Right ventricle myocardium inferior (tissue), 1 donor: ENCODE measurements around the gene RGS16. TPM values are rescaled to one million over a fixed set of nuclear protein-coding genes. Genes with fewer than 3 reads are reported as not detected.

Experiments
- ATAC-seq: fragments of 200-7000 bp; cut with Tn5 transposase; one replicate; pipeline ENCODE4 v1.9.1; 2020; ENCODE audit warnings: mild to moderate bottlenecking, moderate library complexity
- DNase-seq: peaks from one replicate; pipeline ENCODE4 v3.0.0; 2021; ENCODE audit errors: missing footprints
- intact Hi-C: fragments of 100-400 bp; cut with DNase I; formaldehyde crosslinking; loops from one replicate; pipeline ENCODE4 v1.11.0; 2022
- total RNA-seq: library from RNA; stranded (reverse); fragmentation: NEBNext Ultra II Directional; extraction: Animal tissue kit (Norgen Biotek cat#: 25700); gene quantifications from one replicate; pipeline ENCODE4 v1.2.1, GENCODE V29; 2021
- donor health status: DM: no; HTN: yes; CAD: no; lungs with severe emphysema.

The RGS16 gene
- total RNA-seq, 1 donor from 2014 or later, result 0.97 TPM

DNA sequence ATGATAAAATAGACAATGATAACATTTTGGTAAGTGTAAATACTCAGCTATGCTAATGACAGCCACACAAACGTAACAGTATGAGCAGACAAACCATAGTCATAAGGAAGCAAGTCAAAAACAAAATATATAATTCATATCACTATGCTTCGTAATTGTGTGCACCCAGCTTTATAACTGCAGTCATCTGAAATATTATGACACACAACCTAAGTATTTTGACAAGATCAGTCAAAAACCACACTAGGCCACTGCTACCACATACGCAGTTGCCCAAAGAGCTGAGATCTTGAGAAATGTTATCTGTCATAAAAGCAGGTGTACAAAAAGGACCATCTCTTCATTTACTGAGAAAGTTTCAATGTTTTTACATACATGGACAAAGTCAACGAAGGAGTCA lies 41.1 kb downstream of the RGS16 start:
- no peak for DNase-seq
- intact Hi-C loops, result no loop called here
- no peak for ATAC-seq

DNA sequence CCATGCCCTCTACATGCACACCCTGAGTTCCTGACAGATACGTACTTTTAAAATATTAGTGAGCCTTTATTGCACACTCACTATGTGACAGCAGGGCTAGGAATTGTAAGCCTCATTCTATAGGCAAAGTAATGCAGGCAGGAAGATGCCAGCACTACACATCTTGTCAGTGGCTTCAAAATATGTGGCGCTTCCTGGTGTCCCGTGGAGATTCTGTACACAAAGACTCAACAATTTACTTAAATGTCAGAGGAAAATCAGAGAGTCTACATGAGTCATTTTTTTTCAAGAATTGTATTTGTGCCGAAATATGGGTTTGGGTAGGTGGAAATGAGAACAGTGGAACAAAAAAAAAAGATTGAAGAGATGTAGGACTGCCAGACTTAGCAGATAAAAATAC lies 42.7 kb downstream of the RGS16 start:
- DNase-seq (no peak), ATAC-seq (no peak)
- intact Hi-C loops, result no loop called here

DNA sequence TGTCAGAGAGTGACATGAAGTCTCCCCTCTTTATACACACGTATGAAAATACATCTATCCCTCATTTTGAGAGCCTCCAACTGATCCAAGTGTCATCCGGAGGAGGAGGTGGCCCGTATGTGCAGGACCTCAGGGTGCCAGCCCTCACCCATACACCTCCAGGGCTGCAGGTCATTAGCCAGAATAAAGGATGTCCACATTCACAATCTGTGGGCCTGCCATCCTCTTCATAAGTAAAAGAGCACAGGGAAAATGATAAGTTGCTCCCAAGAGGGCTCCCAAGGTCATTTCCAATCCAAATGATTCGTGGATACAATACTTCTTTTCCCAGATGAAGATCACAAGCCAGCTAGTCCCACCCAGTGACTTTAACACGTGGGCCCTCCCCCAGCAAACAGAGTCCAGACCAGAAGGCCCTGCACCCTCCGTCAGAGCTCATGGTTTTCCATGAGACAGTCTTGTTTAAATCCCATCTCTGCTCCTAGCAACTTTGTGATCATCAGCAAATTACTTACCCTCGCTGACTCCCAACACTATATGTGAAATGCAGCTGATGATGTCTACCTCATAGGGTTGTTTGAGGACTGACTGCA lies 43.7 kb downstream of the RGS16 start:
- ATAC-seq (no peak), DNase-seq (no peak)
- intact Hi-C loops, result no loop called here

DNA sequence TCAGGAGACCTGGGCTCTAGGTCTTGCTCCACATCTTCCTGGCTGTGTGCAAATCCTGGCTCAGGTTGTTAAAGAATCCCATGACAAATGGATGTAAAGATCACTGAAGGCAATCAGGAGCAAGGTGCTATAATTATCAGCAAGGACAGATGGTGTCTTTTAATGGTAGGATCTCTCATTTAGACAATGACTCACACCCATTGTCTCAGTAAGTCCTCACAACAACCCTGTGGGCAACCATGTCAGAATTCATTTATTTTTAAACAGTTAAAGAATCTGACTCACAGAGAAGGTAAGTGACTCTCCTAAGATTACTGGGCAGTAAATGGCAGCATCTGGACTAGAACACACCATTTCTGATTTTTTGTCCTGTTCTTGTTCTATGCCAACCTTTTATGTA lies 47.9 kb downstream of the RGS16 start:
- intact Hi-C loops, result no loop called here
- DNase-seq (no peak), ATAC-seq (no peak)

DNA sequence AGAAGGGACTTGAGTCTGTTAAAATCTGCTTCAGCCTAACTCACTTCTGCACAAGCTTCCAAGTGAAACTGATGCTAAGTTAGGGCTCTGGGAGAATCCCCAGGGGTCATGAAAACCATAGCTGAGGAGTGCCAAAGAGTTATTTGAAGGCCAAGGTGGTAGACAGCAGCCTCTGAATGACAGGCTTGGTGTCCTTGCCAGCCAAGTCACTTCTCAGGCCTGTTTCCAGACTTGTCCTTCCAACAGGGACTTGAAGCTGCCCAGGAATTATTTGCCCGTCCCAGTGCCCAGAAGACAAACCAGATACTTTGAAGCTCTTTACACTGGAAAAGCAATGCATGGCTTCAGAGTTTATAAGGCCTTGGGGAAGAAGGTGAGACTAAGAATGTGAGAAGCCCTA lies 48.7 kb downstream of the RGS16 start:
- intact Hi-C loops, result no loop called here
- ATAC-seq, result no peak
- no peak for DNase-seq

DNA sequence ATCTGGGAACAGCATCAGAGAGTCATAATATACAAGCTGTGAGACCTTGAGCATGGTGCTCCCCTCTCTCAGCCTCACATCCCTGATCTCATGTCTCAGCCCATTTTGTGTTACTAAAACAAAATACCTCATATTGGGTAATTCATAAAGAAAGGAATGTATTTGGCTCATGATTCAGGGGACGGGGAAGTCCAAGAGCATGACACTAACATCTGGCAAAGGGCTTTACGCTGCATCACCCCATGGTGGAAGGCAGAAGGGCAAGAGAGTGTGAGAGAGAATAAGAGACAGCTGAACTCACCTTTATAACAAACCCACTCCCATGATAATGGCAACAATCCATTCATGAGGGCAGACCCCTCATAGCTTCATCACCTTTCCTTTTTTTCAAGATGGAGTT lies 51.7 kb downstream of the RGS16 start:
- ATAC-seq, result no peak
- DNase-seq, result no peak
- intact Hi-C loops, result no loop called here

DNA sequence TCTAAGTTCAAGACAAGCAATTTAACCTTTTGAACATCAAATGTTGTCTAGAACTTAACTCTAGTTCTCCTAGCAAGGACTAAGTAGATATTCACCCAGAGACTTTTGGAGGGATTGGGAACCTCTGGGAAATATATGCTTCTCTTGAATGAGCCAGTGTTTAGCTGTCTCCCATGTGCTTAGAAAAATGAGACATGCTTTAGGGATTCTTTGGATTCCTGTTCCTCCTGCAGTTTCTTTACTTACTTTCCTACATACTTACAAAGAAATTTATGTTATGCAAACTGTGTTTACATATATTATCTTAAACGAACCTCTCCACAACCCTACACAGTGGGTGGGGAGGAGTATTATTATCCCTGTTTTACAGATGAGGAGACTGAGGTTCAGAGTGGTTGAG lies 54.4 kb downstream of the RGS16 start:
- no peak for ATAC-seq
- intact Hi-C loops, result no loop called here
- no peak for DNase-seq

DNA sequence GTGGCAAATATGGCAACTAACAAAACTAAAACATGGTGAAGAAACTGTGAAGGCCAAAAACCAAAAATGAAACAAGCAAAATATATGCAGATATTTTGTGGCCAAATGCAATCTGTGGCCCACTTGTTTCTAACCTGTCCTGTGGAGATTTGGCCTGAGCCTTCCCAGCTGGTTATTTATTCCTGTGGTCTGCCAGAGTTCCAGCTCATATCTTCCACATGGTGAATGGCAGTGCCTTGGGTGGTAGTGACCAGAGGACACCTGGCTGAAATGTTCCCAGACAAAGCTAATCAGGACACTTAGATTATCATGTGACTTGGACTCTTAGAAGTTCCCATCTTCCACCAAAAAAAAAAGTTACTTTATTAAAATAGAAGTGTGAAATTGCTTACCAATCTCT lies 54.8 kb downstream of the RGS16 start:
- ATAC-seq (no peak), DNase-seq (no peak)
- intact Hi-C loops, result no loop called here

Other genes with a start within 250 kb of the RGS16 start
- gene GLUL, start 212.6 kb downstream of the RGS16 start, total RNA-seq, result 433 TPM
- not detected for gene TEDDM1, start 203.7 kb downstream of the RGS16 start, total RNA-seq
- not detected for gene RGSL1, start 154.2 kb downstream of the RGS16 start, total RNA-seq
- gene RNASEL, start 15.1 kb downstream of the RGS16 start, total RNA-seq, result 2.9 TPM
- gene RGS8, start 80.2 kb upstream of the RGS16 start, total RNA-seq, result not detected
- gene NPL, start 185.4 kb upstream of the RGS16 start, total RNA-seq, result 6.1 TPM
- gene DHX9, start 235.0 kb upstream of the RGS16 start, total RNA-seq, result 65.3 TPM